GM19240 (cell line): ENCODE measurements around the gene SFT2D3.

ENCODE experiments used
- DNase-seq: peaks from one replicate; pipeline ENCODE4 v3.0.0; 2011; ENCODE audit warnings: low spot score; ENCODE audit not compliant: insufficient read length

SFT2D3 gene

DNA sequence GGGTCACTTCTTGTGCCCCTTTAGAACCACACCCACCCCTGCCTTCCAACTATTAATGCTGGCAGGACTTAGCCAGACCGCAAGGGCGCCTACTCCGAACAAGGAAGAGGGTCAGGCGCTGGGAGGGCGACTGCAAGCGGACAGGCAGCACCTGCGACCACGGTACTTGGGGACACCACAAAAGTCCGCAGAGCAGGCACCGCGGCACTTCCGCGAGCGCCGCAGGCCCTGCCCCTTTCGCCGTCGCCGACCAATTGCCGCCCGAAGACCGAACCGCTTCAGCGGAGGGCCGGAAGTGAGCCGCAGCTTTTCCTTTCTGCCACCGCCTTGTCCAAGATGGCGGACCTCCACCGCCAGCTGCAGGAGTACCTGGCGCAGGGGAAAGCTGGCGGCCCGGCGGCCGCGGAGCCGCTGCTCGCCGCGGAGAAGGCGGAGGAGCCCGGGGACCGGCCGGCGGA, at the start of gene SFT2D3:
TSS of gene SFT2D3 (plus strand) at position 305 of the 458 bp plus-strand sequence. CDS start at position 337, 32 bp downstream.
- peak; percentile 95 for DNase-seq

DNA sequence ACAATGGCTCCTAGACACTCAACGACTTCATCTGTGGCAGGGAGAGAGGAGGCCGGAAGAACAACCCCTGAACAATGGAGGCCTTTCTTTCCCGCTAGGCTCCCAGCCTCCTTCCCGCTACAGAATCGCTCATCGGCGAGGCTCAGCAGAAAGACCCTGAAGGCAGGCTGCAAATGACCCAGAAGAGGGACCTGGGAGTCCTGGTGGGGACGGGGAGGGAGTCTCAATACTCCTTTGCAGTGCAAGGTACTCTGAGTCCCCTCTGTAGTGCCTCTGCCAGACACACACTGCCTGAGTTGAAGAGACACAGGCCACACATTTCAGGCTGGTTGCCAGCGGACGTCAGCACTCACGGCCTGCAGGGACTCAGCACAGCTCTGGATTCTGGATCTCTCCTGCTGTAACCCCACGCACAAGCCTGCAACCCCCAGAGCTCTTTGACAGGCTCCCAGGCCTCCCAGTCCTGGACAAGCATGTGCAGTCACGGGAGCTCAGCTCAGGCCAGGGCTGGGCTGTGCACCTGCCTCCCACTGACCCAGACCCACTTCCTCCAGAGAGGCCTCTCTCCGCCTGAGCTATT, 49.2 kb upstream of the SFT2D3 start:
- DNase-seq = no peak

DNA sequence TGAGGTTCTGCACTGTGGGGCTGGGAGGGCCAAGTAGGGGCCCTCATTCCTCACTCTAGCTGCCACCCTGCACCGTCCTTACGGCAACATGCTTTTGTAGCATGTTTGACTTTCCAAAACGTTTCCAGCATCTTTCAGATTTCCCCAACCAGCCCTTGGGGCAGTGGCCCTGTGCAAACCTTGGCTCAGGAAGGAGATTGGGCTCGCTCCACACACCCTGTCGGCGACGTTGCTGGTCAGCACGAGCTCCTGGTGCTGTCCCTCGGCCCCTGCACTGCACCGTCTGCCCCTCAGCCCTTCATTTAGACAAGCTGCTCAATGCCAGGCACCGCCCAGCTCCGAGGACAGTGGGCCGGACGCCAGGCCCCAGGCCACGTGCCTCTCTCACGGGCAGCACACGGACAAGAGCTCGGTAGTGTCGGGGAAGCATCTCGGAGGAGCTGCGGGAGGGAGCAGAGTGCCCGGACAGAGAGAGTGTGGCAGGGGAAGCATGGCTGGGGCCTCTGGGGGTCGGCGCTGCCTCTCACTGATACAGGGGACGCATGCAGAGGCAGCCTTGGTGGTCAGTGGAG, 48.4 kb upstream of the SFT2D3 start:
- no peak for DNase-seq

- DNase-seq = no peak
These were observed 47.7 kb upstream of the SFT2D3 start for GRCh38 chr2:127653421-127654083.

- no peak for DNase-seq
These were observed 47.0 kb upstream of the SFT2D3 start for GRCh38 chr2:127654084-127654837.

GRCh38 chr2:127654838-127655175, 46.5 kb upstream of the SFT2D3 start:
- no peak for DNase-seq

- DNase-seq = no peak
These were observed 45.9 kb upstream of the SFT2D3 start for GRCh38 chr2:127655209-127656073.

DNA sequence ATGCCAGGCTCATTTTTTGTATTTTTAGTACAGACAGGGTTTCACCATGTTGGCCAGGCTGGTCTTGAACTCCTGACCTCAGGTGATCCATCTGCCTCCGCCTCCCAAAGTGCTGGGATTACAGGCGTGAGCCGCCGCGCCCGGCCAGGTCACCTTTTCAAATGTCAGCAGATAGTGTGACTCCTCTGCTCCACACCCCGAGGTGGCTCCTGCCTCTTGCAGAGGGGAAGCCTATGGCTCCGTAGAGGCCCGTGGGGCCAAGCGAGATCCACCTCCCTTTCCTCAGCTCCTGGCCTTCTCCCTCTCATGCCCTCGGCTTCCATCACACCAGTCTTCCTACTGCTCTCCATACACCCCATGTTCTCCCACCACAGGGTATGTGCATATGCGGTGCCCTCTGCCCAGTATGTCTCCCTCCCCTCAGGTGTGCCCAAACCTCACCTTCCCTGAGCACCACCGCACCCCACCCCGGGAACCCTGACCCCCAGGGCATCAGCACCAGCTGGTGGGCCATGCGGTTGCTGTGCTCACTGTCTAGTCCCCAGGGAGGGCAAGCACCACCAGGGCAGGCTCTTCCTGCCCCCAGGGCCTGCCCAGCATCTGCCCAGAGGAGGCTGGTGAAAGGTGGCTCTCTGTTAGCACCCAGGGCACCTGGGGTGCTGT, 44.6 kb upstream of the SFT2D3 start:
- DNase-seq = no peak

- no peak for DNase-seq
These were observed 44.1 kb upstream of the SFT2D3 start for GRCh38 chr2:127657232-127657595.

DNA sequence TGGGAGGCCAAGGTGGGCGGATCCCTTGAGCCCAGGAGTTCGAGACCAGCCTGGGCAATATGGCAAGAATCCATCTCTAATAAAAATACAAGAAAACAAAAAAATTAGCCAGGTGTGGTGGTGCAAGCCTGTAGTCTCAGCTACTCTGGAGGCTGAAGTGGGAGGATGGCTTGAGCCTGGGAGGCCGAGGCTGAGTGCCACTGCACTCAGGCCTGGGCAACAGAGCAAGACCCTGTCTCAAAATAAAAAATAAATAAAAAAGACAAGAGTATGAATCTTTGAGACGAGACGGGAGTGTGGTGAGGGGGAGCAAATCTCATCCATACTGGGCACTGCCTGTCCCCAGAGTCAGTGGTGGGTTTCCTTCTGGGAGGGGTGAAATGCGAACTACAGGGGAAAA, 43.2 kb upstream of the SFT2D3 start:
- no peak for DNase-seq

DNA sequence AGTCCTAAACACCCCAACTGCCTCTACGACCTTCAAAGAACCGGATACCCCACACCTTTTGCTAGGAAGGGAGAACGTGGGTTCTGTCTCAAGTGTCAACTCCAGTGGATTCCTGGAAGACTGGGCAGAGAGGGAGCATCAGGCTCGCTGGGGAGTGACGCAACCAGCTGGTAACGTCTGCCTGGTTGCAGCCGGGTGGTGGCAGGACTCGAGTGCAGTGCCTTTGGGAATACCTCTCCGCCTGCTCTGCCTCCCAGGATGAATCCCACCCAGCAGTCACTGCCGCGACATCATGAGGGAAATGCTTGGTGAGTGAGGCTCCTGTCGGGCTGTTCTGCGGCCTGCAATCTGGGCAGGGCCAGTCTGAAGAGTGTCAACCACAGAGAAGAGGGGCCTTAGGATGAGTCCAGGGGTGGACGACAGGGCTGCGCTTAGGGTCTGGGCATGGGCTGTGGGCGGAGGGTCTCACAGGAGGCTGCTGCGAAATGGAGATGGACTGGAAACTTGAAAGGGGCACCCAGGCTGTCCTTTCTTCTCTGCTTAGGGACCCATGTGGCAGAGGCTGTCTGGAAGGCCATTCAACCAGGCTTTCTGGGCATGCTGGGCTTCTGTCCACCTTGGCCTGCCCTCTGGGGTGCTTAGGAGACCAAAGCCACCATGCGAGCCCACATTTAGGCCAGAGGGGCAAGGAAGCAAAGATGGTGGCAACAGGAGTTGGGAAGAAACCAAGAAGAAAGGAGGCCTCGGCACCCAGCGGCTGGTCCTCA, 42.5 kb upstream of the SFT2D3 start:
- DNase-seq = no peak

DNA sequence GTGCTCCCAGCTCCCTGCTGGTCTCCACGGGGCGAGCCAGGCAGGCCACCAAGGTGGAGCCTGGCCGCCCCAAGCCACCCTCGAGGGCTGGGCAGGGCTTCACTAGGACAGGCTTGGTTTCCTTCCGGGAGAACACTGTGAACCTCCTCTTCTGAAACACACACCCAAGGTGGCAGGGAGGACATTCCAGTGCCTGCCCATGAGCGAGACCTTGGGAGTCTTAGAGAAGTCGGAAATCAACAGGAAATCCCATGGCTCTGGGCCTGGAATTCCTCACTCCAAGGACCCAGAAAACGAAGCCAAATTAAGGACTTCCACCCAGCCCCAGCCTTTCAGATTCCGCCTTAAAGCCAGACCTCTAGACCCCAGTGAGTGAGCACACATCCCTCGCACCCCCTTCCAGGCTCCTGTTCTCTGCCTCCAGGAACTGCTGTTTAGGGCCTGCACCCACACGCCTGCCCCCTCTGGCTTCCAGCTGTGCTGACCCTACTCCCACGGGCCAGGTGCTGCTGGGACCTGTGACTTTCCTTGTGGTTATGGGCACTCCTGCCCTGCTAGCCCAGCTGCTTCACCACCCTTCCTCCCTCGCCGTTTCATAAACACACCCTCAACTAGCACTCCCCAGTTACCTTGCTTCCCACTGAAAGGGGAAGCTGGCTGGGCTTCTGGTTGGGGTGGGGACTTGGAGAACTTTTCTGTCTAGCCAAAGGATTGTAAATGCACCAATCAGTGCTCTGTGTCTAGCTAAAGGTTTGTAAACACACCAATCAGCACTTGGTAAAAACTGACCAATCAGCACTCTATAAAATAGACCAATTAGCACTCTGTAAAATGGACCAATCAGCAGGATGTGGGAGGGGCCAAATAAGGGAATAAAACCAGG, 41.6 kb upstream of the SFT2D3 start:
- no peak for DNase-seq

DNA sequence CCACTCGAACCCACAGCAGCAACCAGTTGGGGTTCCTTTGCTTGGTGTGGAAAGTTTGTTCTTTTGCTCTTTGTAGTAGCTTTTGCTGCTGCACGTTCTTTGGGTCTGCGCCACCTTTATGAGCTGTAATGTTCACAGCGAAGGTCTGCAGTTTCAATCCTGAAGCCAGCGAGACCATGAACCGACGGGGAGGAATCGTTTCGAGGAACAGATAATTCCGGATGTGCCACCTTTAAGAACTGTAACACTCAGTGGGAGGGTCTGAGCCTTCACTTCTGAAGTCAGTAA, 41.1 kb upstream of the SFT2D3 start:
- no peak for DNase-seq

- DNase-seq = no peak
These were observed 40.1 kb upstream of the SFT2D3 start for GRCh38 chr2:127661072-127661649.

GRCh38 chr2:127661949-127662510, 39.3 kb upstream of the SFT2D3 start:
- DNase-seq = no peak

GRCh38 chr2:127662937-127663565, 38.2 kb upstream of the SFT2D3 start:
- DNase-seq = no peak

DNA sequence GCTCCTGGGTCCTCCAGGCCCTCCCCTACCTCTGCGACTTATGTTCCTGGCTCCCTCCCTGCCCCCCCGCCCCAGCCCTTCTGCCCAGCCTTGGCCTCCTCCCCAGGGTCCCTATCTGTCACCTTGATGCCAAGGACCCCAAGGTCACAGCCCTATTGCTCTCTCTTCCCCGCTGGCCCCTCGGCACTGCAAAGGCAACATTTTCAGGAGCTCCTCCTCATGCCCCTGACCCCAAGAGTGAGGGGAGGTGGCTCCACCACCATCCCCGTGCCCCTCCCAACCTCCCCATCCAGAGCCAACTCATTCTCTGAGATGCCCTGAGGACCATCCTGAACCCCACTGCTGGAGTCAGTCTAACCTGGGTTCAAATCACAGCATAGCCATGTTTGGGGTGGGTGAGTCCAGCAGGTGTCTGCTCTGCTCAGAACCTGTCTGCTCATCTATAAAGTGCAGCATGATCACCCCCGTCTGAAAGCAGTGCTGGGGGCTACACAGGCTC, 37.7 kb upstream of the SFT2D3 start:
- no peak for DNase-seq
